SKM-1 (cell line): ENCODE measurements around the gene SPATC1L.
"Not testable (repeated sequence)": the region's sequence is repeated elsewhere in the genome, so short reads cannot be mapped to it uniquely, and the experiment has no call there.

Experiments
- DNase-seq: peaks from one replicate; lab custom pipeline; 2025; ENCODE audit not compliant: unreplicated experiment; lab: John Stamatoyannopoulos, UW

SPATC1L gene

GRCh38 chr21:46184625-46185555, 631 bp upstream of the SPATC1L start:
- peak; percentile 43 for DNase-seq

- DNase-seq, result not testable (repeated sequence)
Measured at GRCh38 chr21:46183337-46183909, 836 bp downstream of the SPATC1L start.

GRCh38 chr21:46182548-46183336, 1.5 kb downstream of the SPATC1L start:
- DNase-seq, result no peak

- no peak for DNase-seq
Measured at GRCh38 chr21:46181953-46182547, 2.2 kb downstream of the SPATC1L start.

GRCh38 chr21:46181436-46181835, 2.8 kb downstream of the SPATC1L start:
- no peak for DNase-seq

GRCh38 chr21:46180778-46181391, 3.4 kb downstream of the SPATC1L start:
- DNase-seq, result no peak

GRCh38 chr21:46180079-46180722, 4.1 kb downstream of the SPATC1L start:
- no peak for DNase-seq

GRCh38 chr21:46179708-46180078, 4.6 kb downstream of the SPATC1L start:
- no peak for DNase-seq

GRCh38 chr21:46178961-46179360, 5.3 kb downstream of the SPATC1L start:
- no peak for DNase-seq

- not testable (repeated sequence) for DNase-seq
Measured at GRCh38 chr21:46176443-46177129, 7.7 kb downstream of the SPATC1L start.

GRCh38 chr21:46173573-46173972, 10.7 kb downstream of the SPATC1L start:
- no peak for DNase-seq

- no peak for DNase-seq
Measured at GRCh38 chr21:46172863-46173528, 11.3 kb downstream of the SPATC1L start.

GRCh38 chr21:46171996-46172862, 12.0 kb downstream of the SPATC1L start:
- no peak for DNase-seq

- no peak for DNase-seq
Measured at GRCh38 chr21:46171585-46171984, 12.7 kb downstream of the SPATC1L start.

GRCh38 chr21:46170436-46171193, 13.6 kb downstream of the SPATC1L start:
- not testable (repeated sequence) for DNase-seq

- DNase-seq, result no peak
Measured at GRCh38 chr21:46168659-46169386, 15.4 kb downstream of the SPATC1L start.

GRCh38 chr21:46168238-46168637, 16.0 kb downstream of the SPATC1L start:
- DNase-seq, result no peak
